IMR-90 (cell line): Measurements from ENCODE around the gene BAHD1. TPM values are rescaled to one million over a fixed set of nuclear protein-coding genes. Genes with fewer than 3 reads are reported as not detected.

Experiments used
- ATAC-seq: fragments of 200-7000 bp; cut with Tn5 transposase; 2 replicates; pipeline ENCODE4 v1.9.1; 2020; ENCODE audit warnings: low read depth, mild to moderate bottlenecking, moderate library complexity
- BruUV-seq: library from RNA; stranded (reverse); fragments of 400-500 nt; replicated peaks from 2 replicates; lab custom pipeline; 2021; lab: Mats Ljungman, UMichigan
- CTCF ChIA-PET: fragments of 300-600 bp; formaldehyde crosslinking; extraction: SDS; loops from one replicate; lab custom pipeline; 2021; ENCODE audit warnings: antibody characterized with exemption; lab: Yijun Ruan, JAX
- POLR2A ChIA-PET: fragments of 300-600 bp; sonication (Branson Sonifier 250); formaldehyde crosslinking; loops from one replicate; lab custom pipeline; 2022; ENCODE audit warnings: antibody characterized with exemption; ENCODE audit not compliant: unreplicated experiment; lab: Charles Lee
- DNase-seq: peaks from one replicate; pipeline ENCODE4 v3.0.0; 2013
- H2AFZ ChIP-seq: replicated peaks from 2 replicates; pipeline ENCODE3; 2013; ENCODE audit warnings: low read length, mild to moderate bottlenecking; ENCODE audit not compliant: poor library complexity
- H2AK5ac ChIP-seq: 2 replicates; pipeline ENCODE4 v1.6.1; 2013; ENCODE audit warnings: low read depth, low read length, inconsistent platforms
- H2AK9ac ChIP-seq: replicated peaks from 2 replicates; pipeline ENCODE3; 2013; ENCODE audit warnings: mild to moderate bottlenecking, low read depth, low read length, moderate library complexity; ENCODE audit not compliant: poor library complexity
- H2BK120ac ChIP-seq: 2 replicates; pipeline ENCODE4 v1.6.1; 2013; ENCODE audit warnings: low read depth, low read length, inconsistent platforms
- H2BK15ac ChIP-seq: 3 replicates; pipeline ENCODE4 v1.6.1; 2013; ENCODE audit warnings: low read depth, low read length, inconsistent platforms
- H2BK20ac ChIP-seq: 2 replicates; pipeline ENCODE4 v1.6.1; 2013; ENCODE audit warnings: low read depth, mild to moderate bottlenecking, inconsistent platforms, low read length, moderate library complexity
- H2BK5ac ChIP-seq: 2 replicates; pipeline ENCODE4 v1.6.1; 2013; ENCODE audit warnings: mild to moderate bottlenecking, low read depth, low read length, inconsistent platforms; ENCODE audit not compliant: poor library complexity, severe bottlenecking
- H3K14ac ChIP-seq: replicated peaks from 2 replicates; pipeline ENCODE4 v1.6.1; 2013; ENCODE audit warnings: low read depth, low read length, inconsistent platforms
- H3K18ac ChIP-seq: 2 replicates; pipeline ENCODE4 v1.6.1; 2013; ENCODE audit warnings: low read depth, low read length, control low read depth
- H3K23ac ChIP-seq: 2 replicates; pipeline ENCODE4 v1.6.1; 2013; ENCODE audit warnings: low read depth, low read length, inconsistent platforms
- H3K27ac ChIP-seq: 2 replicates; pipeline ENCODE4 v1.5.1; 2013; ENCODE audit warnings: mild to moderate bottlenecking, control low read depth, low read length; ENCODE audit not compliant: insufficient read depth
- H3K27me3 ChIP-seq: 2 replicates; pipeline ENCODE4 v1.6.1; 2013; ENCODE audit warnings: low read length; ENCODE audit not compliant: control insufficient read depth, insufficient read depth
- H3K36me3 ChIP-seq: 2 replicates; pipeline ENCODE4 v1.6.1; 2013; ENCODE audit warnings: low read length, mixed read lengths; ENCODE audit not compliant: control insufficient read depth, insufficient read depth
- H3K4ac ChIP-seq: 2 replicates; pipeline ENCODE4 v1.6.1; 2013; ENCODE audit warnings: low read depth, low read length, inconsistent platforms
- H3K4me1 ChIP-seq: 2 replicates; pipeline ENCODE4 v1.6.1; 2013; ENCODE audit warnings: low read length, mixed read lengths; ENCODE audit not compliant: control insufficient read depth, insufficient read depth
- H3K4me2 ChIP-seq: 2 replicates; pipeline ENCODE4 v1.6.1; 2013; ENCODE audit warnings: low read depth, mild to moderate bottlenecking, control low read depth, low read length, moderate library complexity
- H3K4me3 ChIP-seq: 2 replicates; pipeline ENCODE4 v1.5.1; 2013; ENCODE audit warnings: low read depth, mild to moderate bottlenecking, control low read depth, low read length, moderate library complexity; ENCODE audit not compliant: insufficient read depth
- H3K56ac ChIP-seq: 2 replicates; pipeline ENCODE4 v1.6.1; 2013; ENCODE audit warnings: low read length, inconsistent platforms; ENCODE audit not compliant: insufficient read depth; ENCODE audit errors: extremely low read depth
- H3K79me1 ChIP-seq, 2 experiments: 2 replicates each; pipeline ENCODE4 v1.6.1; 2013; ENCODE audit warnings: low read length in 2 of 2, inconsistent platforms in 1 of 2, low read depth in 1 of 2
- H3K9ac ChIP-seq: 2 replicates; pipeline ENCODE4 v1.6.1; 2013; ENCODE audit warnings: low read depth, low read length, control low read depth
- H3K9me1 ChIP-seq: 2 replicates; pipeline ENCODE4 v1.6.1; 2013; ENCODE audit warnings: low read length, inconsistent platforms; ENCODE audit not compliant: insufficient read depth
- H3K9me3 ChIP-seq: 2 replicates; pipeline ENCODE4 v1.6.1; 2013; ENCODE audit warnings: low read length; ENCODE audit not compliant: control insufficient read depth, insufficient read depth
- H4K20me1 ChIP-seq: 2 replicates; pipeline ENCODE4 v1.6.1; 2013; ENCODE audit warnings: low read length, inconsistent platforms; ENCODE audit not compliant: insufficient read depth
- H4K5ac ChIP-seq: 2 replicates; pipeline ENCODE4 v1.6.1; 2013; ENCODE audit warnings: mild to moderate bottlenecking, low read depth, low read length, control low read depth
- H4K8ac ChIP-seq, 2 experiments: 2 replicates each; pipeline ENCODE4 v1.6.1; 2013; ENCODE audit warnings: low read depth in 2 of 2, low read length in 2 of 2, control low read depth in 1 of 2, inconsistent platforms in 1 of 2
- H4K91ac ChIP-seq: 2 replicates; pipeline ENCODE4 v1.6.1; 2013; ENCODE audit warnings: low read depth, low read length, inconsistent platforms; ENCODE audit not compliant: insufficient read depth
- BHLHE40 ChIP-seq: fragments of 150-350 bp; IDR thresholded peaks from 2 replicates; pipeline ENCODE4 v1.6.1; 2016; ENCODE audit warnings: mild to moderate bottlenecking, low read depth, low read length
- CEBPB ChIP-seq: IDR thresholded peaks from 2 replicates; pipeline ENCODE4 v1.6.1; 2012; ENCODE audit warnings: low read depth, low read length, improper control_type of control experiment
- CHD1 ChIP-seq: IDR thresholded peaks from 2 replicates; pipeline ENCODE4 v1.6.1; 2012; ENCODE audit warnings: low read depth, low read length, improper control_type of control experiment
- FOS ChIP-seq: fragments of 150-350 bp; IDR thresholded peaks from 2 replicates; pipeline ENCODE4 v1.6.1; 2016; ENCODE audit warnings: low read depth, low read length
- MAFK ChIP-seq: IDR thresholded peaks from 2 replicates; pipeline ENCODE4 v1.6.1; 2012; ENCODE audit warnings: low read depth, low read length, improper control_type of control experiment
- MAZ ChIP-seq: IDR thresholded peaks from 2 replicates; pipeline ENCODE4 v1.6.1; 2012; ENCODE audit warnings: low read depth, mild to moderate bottlenecking, low read length, improper control_type of control experiment, moderate library complexity, borderline replicate concordance
- MXI1 ChIP-seq: IDR thresholded peaks from 2 replicates; pipeline ENCODE4 v1.6.1; 2012; ENCODE audit warnings: low read depth, mild to moderate bottlenecking, low read length, moderate library complexity, borderline replicate concordance
- NFE2L2 ChIP-seq: fragments of 150-350 bp; IDR thresholded peaks from 2 replicates; pipeline ENCODE4 v1.6.1; 2016; ENCODE audit warnings: low read depth, mild to moderate bottlenecking, low read length
- POLR2A ChIP-seq: IDR thresholded peaks from 2 replicates; pipeline ENCODE4 v1.6.1; 2012; ENCODE audit warnings: mild to moderate bottlenecking, low read depth, low read length
- RAD21 ChIP-seq: IDR thresholded peaks from 2 replicates; pipeline ENCODE4 v1.6.1; 2012; ENCODE audit warnings: low read length, improper control_type of control experiment
- RCOR1 ChIP-seq: IDR thresholded peaks from 2 replicates; pipeline ENCODE4 v1.6.1; 2012; ENCODE audit warnings: mild to moderate bottlenecking, low read length, improper control_type of control experiment; ENCODE audit not compliant: insufficient replicate concordance
- RFX5 ChIP-seq: IDR thresholded peaks from 2 replicates; pipeline ENCODE4 v1.8.0; 2012; ENCODE audit warnings: low read depth, mild to moderate bottlenecking, low read length, moderate library complexity
- SMC3 ChIP-seq: fragments of 150-350 bp; IDR thresholded peaks from 2 replicates; pipeline ENCODE4 v1.6.1; 2016; ENCODE audit warnings: low read depth, mild to moderate bottlenecking, antibody characterized with exemption, low read length, moderate library complexity
- USF2 ChIP-seq: fragments of 150-350 bp; IDR thresholded peaks from 2 replicates; pipeline ENCODE4 v1.6.1; 2017; ENCODE audit warnings: mild to moderate bottlenecking, antibody characterized with exemption, low read length, low read depth
- dilution Hi-C: fragments of 300-500 bp; cut with HindIII; formaldehyde crosslinking; loops from one replicate; pipeline ENCODE4 v1.14.3; 2018; ENCODE audit warnings: low sequenced_read_pairs; ENCODE audit not compliant: unreplicated experiment
- in situ Hi-C: fragments of 300-500 bp; cut with MboI; formaldehyde crosslinking; loops from 3 replicates; pipeline ENCODE4 v1.14.3; 2019; ENCODE audit warnings: low sequenced_read_pairs, inconsistent platforms, mixed read lengths
- intact Hi-C: fragments of 100-400 bp; cut with micrococcal nuclease; formaldehyde crosslinking; loops from 2 replicates; pipeline ENCODE4 v1.10.0; 2022
- polyA plus RNA-seq, 3 experiments: library from polyadenylated mRNA; depleted of rRNA; stranded (reverse); fragments of >200 nt; gene quantifications; 2 replicates each; pipeline ENCODE4 v1.2.3, GENCODE V29; 2012; ENCODE audit warnings: low replicate concordance in 1 of 3
- total RNA-seq: library from RNA; depleted of rRNA; stranded (reverse); fragments of >200 nt; gene quantifications from 2 replicates; pipeline ENCODE4 v1.2.3, GENCODE V29; 2012
- TF ChIP-seq, protein P1 (sequence below): fragments of 150-350 bp; IDR thresholded peaks from 2 replicates; pipeline ENCODE4 v1.6.1; 2016; ENCODE audit warnings: low read depth, mild to moderate bottlenecking, low read length, moderate library complexity, borderline replicate concordance
- TF ChIP-seq, protein P2 (sequence below): conservative IDR thresholded peaks from 2 replicates; pipeline ENCODE4 v1.5.1; 2012; ENCODE audit warnings: mild to moderate bottlenecking, low read depth, low read length, improper control_type of control experiment

Gene BAHD1
- total and polyA plus RNA-seq, 2 of the 4 experiments (the other 2 are of a cell fraction), result 3.0 to 8.7 TPM

GRCh38 chr15:40467261-40467615, 26.5 kb downstream of the BAHD1 start:
- no peak overlapping the region for H4K5ac ChIP-seq
- H3K36me3 ChIP-seq, result peaks cover 40% of the 10 kb centered on the region
- H2BK20ac ChIP-seq, result no peak overlapping the region
- no peaks in the 10 kb centered on the region for H3K27me3 ChIP-seq
- no peak overlapping the region for H3K4me2 ChIP-seq
- no peak overlapping the region for H3K56ac ChIP-seq
- no peak overlapping the region for H3K27ac ChIP-seq
- peaks cover 0 to 23% of the 10 kb centered on the region in 2 experiments; a peak in 2 of 4 replicates for H3K79me1 ChIP-seq
- no peak overlapping the region for H4K91ac ChIP-seq
- no peak overlapping the region for H3K4ac ChIP-seq
- no peak overlapping the region for H2AFZ ChIP-seq
- no peak overlapping the region for H3K18ac ChIP-seq
- no peak for ATAC-seq
- H2BK120ac ChIP-seq, result no peak overlapping the region
- dilution Hi-C loops, result no loop called here
- ChIA-PET CTCF (no interaction called here), POLR2A (no interaction called here)
- TF ChIP-seq RFX5, result no peak
- TF ChIP-seq MAFK, result no peak
- TF ChIP-seq USF2, result no peak
- TF ChIP-seq, protein P1, sequence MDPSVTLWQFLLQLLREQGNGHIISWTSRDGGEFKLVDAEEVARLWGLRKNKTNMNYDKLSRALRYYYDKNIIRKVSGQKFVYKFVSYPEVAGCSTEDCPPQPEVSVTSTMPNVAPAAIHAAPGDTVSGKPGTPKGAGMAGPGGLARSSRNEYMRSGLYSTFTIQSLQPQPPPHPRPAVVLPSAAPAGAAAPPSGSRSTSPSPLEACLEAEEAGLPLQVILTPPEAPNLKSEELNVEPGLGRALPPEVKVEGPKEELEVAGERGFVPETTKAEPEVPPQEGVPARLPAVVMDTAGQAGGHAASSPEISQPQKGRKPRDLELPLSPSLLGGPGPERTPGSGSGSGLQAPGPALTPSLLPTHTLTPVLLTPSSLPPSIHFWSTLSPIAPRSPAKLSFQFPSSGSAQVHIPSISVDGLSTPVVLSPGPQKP, result no peak
- no peak for TF ChIP-seq RCOR1
- TF ChIP-seq CHD1, result no peak
- no peak for TF ChIP-seq NFE2L2
- TF ChIP-seq FOS, result no peak
- TF ChIP-seq POLR2A, result no peak
- no peak for TF ChIP-seq CEBPB
- TF ChIP-seq SMC3, result no peak
- TF ChIP-seq, protein P2, sequence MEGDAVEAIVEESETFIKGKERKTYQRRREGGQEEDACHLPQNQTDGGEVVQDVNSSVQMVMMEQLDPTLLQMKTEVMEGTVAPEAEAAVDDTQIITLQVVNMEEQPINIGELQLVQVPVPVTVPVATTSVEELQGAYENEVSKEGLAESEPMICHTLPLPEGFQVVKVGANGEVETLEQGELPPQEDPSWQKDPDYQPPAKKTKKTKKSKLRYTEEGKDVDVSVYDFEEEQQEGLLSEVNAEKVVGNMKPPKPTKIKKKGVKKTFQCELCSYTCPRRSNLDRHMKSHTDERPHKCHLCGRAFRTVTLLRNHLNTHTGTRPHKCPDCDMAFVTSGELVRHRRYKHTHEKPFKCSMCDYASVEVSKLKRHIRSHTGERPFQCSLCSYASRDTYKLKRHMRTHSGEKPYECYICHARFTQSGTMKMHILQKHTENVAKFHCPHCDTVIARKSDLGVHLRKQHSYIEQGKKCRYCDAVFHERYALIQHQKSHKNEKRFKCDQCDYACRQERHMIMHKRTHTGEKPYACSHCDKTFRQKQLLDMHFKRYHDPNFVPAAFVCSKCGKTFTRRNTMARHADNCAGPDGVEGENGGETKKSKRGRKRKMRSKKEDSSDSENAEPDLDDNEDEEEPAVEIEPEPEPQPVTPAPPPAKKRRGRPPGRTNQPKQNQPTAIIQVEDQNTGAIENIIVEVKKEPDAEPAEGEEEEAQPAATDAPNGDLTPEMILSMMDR, result no peak
- TF ChIP-seq RAD21, result no peak
- TF ChIP-seq BHLHE40, result no peak
- TF ChIP-seq MXI1, result no peak
- TF ChIP-seq MAZ, result no peak
- no peaks in the 10 kb centered on the region for H3K9me3 ChIP-seq
- no peak overlapping the region for H3K9ac ChIP-seq
- H3K14ac ChIP-seq, result no peak overlapping the region
- H3K4me3 ChIP-seq, result no peak overlapping the region
- peaks cover 12% of the 10 kb centered on the region for H3K4me1 ChIP-seq
- DNase-seq, result no peak
- no TSS peak for BruUV-seq
- no peak overlapping the region for H2AK5ac ChIP-seq
- no peak overlapping the region for H2AK9ac ChIP-seq
- H4K8ac ChIP-seq, result no peak overlapping the region
- no peak overlapping the region for H2BK5ac ChIP-seq
- in situ Hi-C loops, result no loop called here
- H4K20me1 ChIP-seq, result peaks cover 14% of the 10 kb centered on the region; the same call in 1 of the 2 replicates
- H3K23ac ChIP-seq, result no peak overlapping the region
- H3K9me1 ChIP-seq, result peaks cover 11% of the 10 kb centered on the region
- H2BK15ac ChIP-seq, result no peak overlapping the region
- intact Hi-C loops, result no loop called here
